KMS-11 (cell line): ENCODE measurements around the gene TJAP1.

Source experiments
- H2AFZ ChIP-seq: fragments of 200-600 bp; sonication (generic); 2 replicates; pipeline ENCODE4 v1.6.1; 2016; ENCODE audit warnings: antibody characterized with exemption, mixed run types, low read depth
- H3K27ac ChIP-seq: fragments of 200-600 bp; sonication (generic); 2 replicates; pipeline ENCODE4 v1.6.1; 2016; ENCODE audit warnings: mild to moderate bottlenecking, mixed run types
- H3K27me3 ChIP-seq: fragments of 200-600 bp; sonication (generic); 2 replicates; pipeline ENCODE4 v1.6.1; 2017; ENCODE audit warnings: mild to moderate bottlenecking, low read depth, mixed run types, moderate library complexity; ENCODE audit not compliant: insufficient read depth
- H3K36me3 ChIP-seq: fragments of 200-600 bp; sonication (generic); 2 replicates; pipeline ENCODE4 v1.6.1; 2017; ENCODE audit warnings: mild to moderate bottlenecking, mixed run types; ENCODE audit not compliant: insufficient read depth
- H3K4me1 ChIP-seq: fragments of 200-600 bp; sonication (generic); 2 replicates; pipeline ENCODE4 v1.6.1; 2016; ENCODE audit warnings: mild to moderate bottlenecking, low read depth, mixed run types; ENCODE audit not compliant: poor library complexity, severe bottlenecking
- H3K4me2 ChIP-seq: fragments of 200-600 bp; sonication (generic); 2 replicates; pipeline ENCODE4 v1.7.0; 2016; ENCODE audit warnings: mild to moderate bottlenecking, mixed run types
- H3K4me3 ChIP-seq: fragments of 200-600 bp; sonication (generic); IDR thresholded peaks from 2 replicates; pipeline ENCODE4 v1.6.1; 2017; ENCODE audit warnings: low read depth, low read length, mixed read lengths; ENCODE audit not compliant: insufficient read depth
- H3K79me2 ChIP-seq: fragments of 200-600 bp; sonication (generic); 2 replicates; pipeline ENCODE4 v1.6.1; 2016; ENCODE audit warnings: low read depth, mixed run types; ENCODE audit not compliant: insufficient read depth
- H3K9ac ChIP-seq: fragments of 200-600 bp; sonication (generic); 2 replicates; pipeline ENCODE4 v1.6.1; 2016; ENCODE audit warnings: mild to moderate bottlenecking, mixed run types
- H4K20me1 ChIP-seq: fragments of 200-600 bp; sonication (generic); 2 replicates; pipeline ENCODE4 v1.6.1; 2016; ENCODE audit warnings: mild to moderate bottlenecking, mixed run types; ENCODE audit not compliant: insufficient read depth
- TF ChIP-seq, protein P1 (sequence below): fragments of 200-600 bp; sonication (generic); conservative IDR thresholded peaks from 2 replicates; pipeline ENCODE4 v1.6.1; 2017; ENCODE audit warnings: low read depth, mild to moderate bottlenecking, antibody characterized with exemption, low read length, moderate library complexity, mixed read lengths

The TJAP1 gene

DNA sequence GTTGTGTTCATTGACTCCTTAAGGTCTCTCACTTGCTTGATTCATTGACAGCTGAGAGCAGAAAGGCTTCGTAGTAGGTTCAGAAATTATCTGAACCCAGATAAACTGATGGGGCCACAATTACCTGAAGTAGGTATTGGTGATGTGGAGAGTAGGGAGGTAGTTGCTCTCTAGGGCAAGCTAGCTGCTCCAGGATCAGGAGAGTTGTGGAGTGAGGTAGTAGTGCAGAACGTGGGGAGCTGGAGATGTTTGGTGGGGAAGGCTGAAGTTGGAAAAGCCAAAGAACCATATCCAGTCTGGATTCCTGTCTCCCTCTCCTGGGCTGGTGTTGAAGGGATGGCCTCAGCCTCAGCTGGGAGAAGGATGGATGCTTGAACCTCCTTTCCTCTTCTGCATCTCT is 15.9 kb downstream of the TJAP1 start:
- H3K4me2 ChIP-seq: no peak overlapping the region
- H3K9ac ChIP-seq: no peak overlapping the region
- H3K27ac ChIP-seq: no peak overlapping the region
- TF ChIP-seq, protein P1, sequence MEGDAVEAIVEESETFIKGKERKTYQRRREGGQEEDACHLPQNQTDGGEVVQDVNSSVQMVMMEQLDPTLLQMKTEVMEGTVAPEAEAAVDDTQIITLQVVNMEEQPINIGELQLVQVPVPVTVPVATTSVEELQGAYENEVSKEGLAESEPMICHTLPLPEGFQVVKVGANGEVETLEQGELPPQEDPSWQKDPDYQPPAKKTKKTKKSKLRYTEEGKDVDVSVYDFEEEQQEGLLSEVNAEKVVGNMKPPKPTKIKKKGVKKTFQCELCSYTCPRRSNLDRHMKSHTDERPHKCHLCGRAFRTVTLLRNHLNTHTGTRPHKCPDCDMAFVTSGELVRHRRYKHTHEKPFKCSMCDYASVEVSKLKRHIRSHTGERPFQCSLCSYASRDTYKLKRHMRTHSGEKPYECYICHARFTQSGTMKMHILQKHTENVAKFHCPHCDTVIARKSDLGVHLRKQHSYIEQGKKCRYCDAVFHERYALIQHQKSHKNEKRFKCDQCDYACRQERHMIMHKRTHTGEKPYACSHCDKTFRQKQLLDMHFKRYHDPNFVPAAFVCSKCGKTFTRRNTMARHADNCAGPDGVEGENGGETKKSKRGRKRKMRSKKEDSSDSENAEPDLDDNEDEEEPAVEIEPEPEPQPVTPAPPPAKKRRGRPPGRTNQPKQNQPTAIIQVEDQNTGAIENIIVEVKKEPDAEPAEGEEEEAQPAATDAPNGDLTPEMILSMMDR: no peak
- no peaks in the 10 kb centered on the region for H3K27me3 ChIP-seq
- H2AFZ ChIP-seq: no peak overlapping the region
- no peaks in the 10 kb centered on the region; the same call in 1 of the 2 replicates for H3K79me2 ChIP-seq
- no peaks in the 10 kb centered on the region for H4K20me1 ChIP-seq
- no peak overlapping the region for H3K4me3 ChIP-seq
- H3K36me3 ChIP-seq: no peaks in the 10 kb centered on the region
- peaks cover 8% of the 10 kb centered on the region for H3K4me1 ChIP-seq

DNA sequence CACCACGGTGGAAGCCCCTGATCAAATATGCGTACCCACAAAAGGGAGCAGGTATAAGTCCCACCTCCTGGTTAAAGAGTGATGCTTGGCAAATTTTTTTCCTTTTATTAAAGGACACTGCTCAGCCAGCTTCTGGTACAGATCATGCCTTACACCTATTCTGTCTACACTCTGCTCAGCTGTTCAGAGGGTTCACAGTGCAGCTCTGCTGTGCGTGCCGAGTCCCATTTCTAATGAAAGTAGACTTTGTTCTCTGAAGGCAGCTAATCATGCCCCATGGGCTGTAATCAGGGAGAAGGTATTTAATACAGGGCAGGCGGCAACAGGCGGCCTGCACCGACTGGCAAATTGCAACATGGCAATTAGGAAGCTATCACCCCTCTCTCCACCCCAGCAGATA is 16.5 kb downstream of the TJAP1 start:
- Histone ChIP-seq H3K36me3 (no peaks in the 10 kb centered on the region), H3K27me3 (no peaks in the 10 kb centered on the region), H3K4me1 (peaks cover 8% of the 10 kb centered on the region), H2AFZ (no peak overlapping the region), H4K20me1 (no peaks in the 10 kb centered on the region), H3K4me3 (no peak overlapping the region), H3K27ac (no peak overlapping the region), H3K9ac (no peak overlapping the region), H3K4me2 (no peak overlapping the region), H3K79me2 (no peaks in the 10 kb centered on the region; the same call in 1 of the 2 replicates)
- TF ChIP-seq, protein P1: no peak

DNA sequence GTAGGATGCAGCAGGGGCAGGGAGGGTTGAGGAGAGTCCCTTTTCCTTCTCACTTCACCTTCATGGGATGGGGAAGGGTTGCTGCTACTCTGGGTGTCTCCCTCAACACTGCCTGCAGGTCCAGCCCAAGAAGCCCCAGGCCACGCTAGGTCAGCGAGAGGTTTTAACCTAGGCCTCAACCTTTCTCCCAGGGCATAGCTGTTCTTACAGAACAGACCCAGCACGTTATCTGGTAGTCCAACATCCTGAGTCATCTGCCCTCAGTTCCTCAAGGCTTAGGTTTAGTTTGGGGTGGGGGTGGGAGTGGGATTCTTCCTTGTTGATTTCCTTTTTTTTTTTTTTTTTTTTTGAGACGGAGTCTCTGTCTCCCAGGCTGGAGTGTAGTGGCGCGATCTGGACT is 17.0 kb downstream of the TJAP1 start:
- no peaks in the 10 kb centered on the region; the same call in 1 of the 2 replicates for H3K79me2 ChIP-seq
- no peak overlapping the region for H3K4me2 ChIP-seq
- TF ChIP-seq, protein P1: no peak
- no peaks in the 10 kb centered on the region for H4K20me1 ChIP-seq
- no peak overlapping the region for H3K4me3 ChIP-seq
- H2AFZ ChIP-seq: no peak overlapping the region
- no peak overlapping the region for H3K27ac ChIP-seq
- H3K27me3 ChIP-seq: no peaks in the 10 kb centered on the region
- H3K9ac ChIP-seq: no peak overlapping the region
- H3K4me1 ChIP-seq: peaks cover 8% of the 10 kb centered on the region
- no peaks in the 10 kb centered on the region for H3K36me3 ChIP-seq

DNA sequence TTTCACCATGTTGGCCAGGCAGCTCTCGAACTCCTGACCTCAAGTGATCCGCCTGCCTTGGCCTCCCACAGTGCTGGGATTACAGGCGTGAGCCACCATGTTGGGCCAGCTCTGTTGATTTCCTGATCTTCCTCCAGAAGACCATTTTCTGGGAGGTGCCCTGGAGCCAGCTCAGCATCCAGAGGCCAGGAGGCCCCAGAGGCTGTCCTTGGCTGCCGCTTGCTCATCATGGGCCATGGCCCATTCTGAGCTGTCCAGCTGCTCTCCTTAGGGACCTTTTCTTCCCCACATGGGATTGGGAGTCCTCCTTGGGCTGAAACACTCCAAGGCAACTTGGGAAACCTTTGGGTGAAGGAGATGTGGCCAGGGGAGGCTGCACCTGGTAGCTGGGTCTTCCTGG is 17.4 kb downstream of the TJAP1 start:
- H3K27me3 ChIP-seq: no peaks in the 10 kb centered on the region
- no peak overlapping the region for H3K4me3 ChIP-seq
- H2AFZ ChIP-seq: no peak overlapping the region
- TF ChIP-seq, protein P1: no peak
- H3K36me3 ChIP-seq: no peaks in the 10 kb centered on the region
- H3K79me2 ChIP-seq: no peaks in the 10 kb centered on the region; the same call in 1 of the 2 replicates
- no peak overlapping the region for H3K4me2 ChIP-seq
- peaks cover 8% of the 10 kb centered on the region for H3K4me1 ChIP-seq
- no peak overlapping the region for H3K27ac ChIP-seq
- H4K20me1 ChIP-seq: no peaks in the 10 kb centered on the region
- H3K9ac ChIP-seq: no peak overlapping the region
